CD4-positive, alpha-beta memory T cell (primary cell): ENCODE measurements around the gene TCF12. TPM values are rescaled to one million over a fixed set of nuclear protein-coding genes. Genes with fewer than 3 reads are reported as not detected.

Source experiments
- CTCF ChIA-PET: fragments of 350-600 bp; sonication (Branson Sonifier 250); formaldehyde crosslinking; loops from one replicate; lab custom pipeline; 2021; ENCODE audit warnings: inconsistent platforms; ENCODE audit not compliant: partially characterized antibody; lab: Charles Lee
- POLR2A ChIA-PET: fragments of 350-600 bp; sonication (Branson Sonifier 250); formaldehyde crosslinking; loops from one replicate; lab custom pipeline; 2021; ENCODE audit not compliant: partially characterized antibody; lab: Charles Lee
- DNase-seq, 5 donors: peaks; one replicate each; pipeline versions ENCODE4 v3.0.0 to v3.0.0-alpha.2; 2020 to 2022; ENCODE audit warnings: mixed read lengths in 1 of 5
- H3K27ac ChIP-seq: one replicate; pipeline ENCODE4 v1.7.0; 2013; ENCODE audit warnings: low read depth, low read length
- H3K27me3 ChIP-seq: 2 replicates; pipeline ENCODE4 v1.7.0; 2013; ENCODE audit warnings: mild to moderate bottlenecking, low read length, moderate library complexity; ENCODE audit not compliant: insufficient read depth
- H3K36me3 ChIP-seq: 2 replicates; pipeline ENCODE4 v1.7.0; 2013; ENCODE audit warnings: mild to moderate bottlenecking, low read length, moderate library complexity; ENCODE audit not compliant: insufficient read depth
- H3K4me1 ChIP-seq: 2 replicates; pipeline ENCODE4 v1.7.0; 2013; ENCODE audit warnings: mild to moderate bottlenecking, low read length, moderate library complexity; ENCODE audit not compliant: insufficient read depth
- H3K4me3 ChIP-seq, 2 donors: one replicate each; pipeline ENCODE4 v1.7.0; 2013; ENCODE audit warnings: low read length in 2 of 2, mild to moderate bottlenecking in 1 of 2
- H3K9me3 ChIP-seq, 2 donors: one replicate each; pipeline ENCODE4 v1.7.0; 2013; ENCODE audit warnings: low read length in 2 of 2, control low read depth in 1 of 2; ENCODE audit not compliant: control insufficient read depth in 1 of 2
- H3K27ac Mint-ChIP-seq, 7 donors: one replicate each; pipeline ENCODE4 v1.8.0; 2020 to 2021; ENCODE audit warnings: mixed read lengths in 7 of 7, mild to moderate bottlenecking in 6 of 7, inconsistent platforms in 3 of 7, moderate library complexity in 3 of 7
- H3K27me3 Mint-ChIP-seq, 2 donors: one replicate each; pipeline ENCODE4 v1.8.0; 2020 to 2021; ENCODE audit warnings: mixed read lengths in 2 of 2
- H3K36me3 Mint-ChIP-seq, 2 donors: one replicate each; pipeline ENCODE4 v1.8.0; 2020 to 2021; ENCODE audit warnings: mixed read lengths in 2 of 2, inconsistent platforms in 1 of 2, mild to moderate bottlenecking in 1 of 2
- H3K4me1 Mint-ChIP-seq, 4 donors: one replicate each; pipeline ENCODE4 v1.8.0; 2020 to 2021; ENCODE audit warnings: mixed read lengths in 4 of 4, mild to moderate bottlenecking in 1 of 4
- H3K4me3 Mint-ChIP-seq, 8 donors: one replicate each; pipeline ENCODE4 v1.8.0; 2020 to 2021; ENCODE audit warnings: mixed read lengths in 8 of 8, mild to moderate bottlenecking in 7 of 8, moderate library complexity in 6 of 8, inconsistent platforms in 3 of 8
- H3K9me3 Mint-ChIP-seq, 8 donors: one replicate each; pipeline ENCODE4 v1.8.0; 2020 to 2021; ENCODE audit warnings: mixed read lengths in 8 of 8, mild to moderate bottlenecking in 5 of 8, inconsistent platforms in 3 of 8, moderate library complexity in 1 of 8
- intact Hi-C: fragments of 100-400 bp; cut with micrococcal nuclease; formaldehyde crosslinking; loops from one replicate; pipeline ENCODE4 v1.15.1; 2023
- polyA plus RNA-seq, 2 donors: library from polyadenylated mRNA; unstranded; fragments of 300-500 nt; fragmentation: Illumina TruSeq; gene quantifications; one replicate each; pipeline ENCODE4 v1.2.3, GENCODE V29; 2021
- total RNA-seq, 2 experiments: library from RNA; stranded (reverse); gene quantifications; one replicate each; pipeline ENCODE4 v1.2.3, GENCODE V29; 2021

TCF12 gene
- total and polyA plus RNA-seq, 4 experiments from 2014 or later, result 36.5 to 86.5 (median 68.4) TPM

GRCh38 chr15:57228395-57228794 lies 310.0 kb downstream of the TCF12 start:
- Histone ChIP-seq H3K36me3 (peaks cover 6% of the 10 kb centered on the region), H3K4me3 (no peak overlapping the region), H3K9me3 (no peaks in the 10 kb centered on the region), H3K27me3 (no peaks in the 10 kb centered on the region), H3K27ac (no peak overlapping the region), H3K4me1 (no peaks in the 10 kb centered on the region)
- no peak overlapping the region for H3K27ac Mint-ChIP-seq
- H3K27me3 Mint-ChIP-seq, result no peaks in the 10 kb centered on the region
- no peaks in the 10 kb centered on the region for H3K9me3 Mint-ChIP-seq
- no peak overlapping the region for H3K4me3 Mint-ChIP-seq
- ChIA-PET POLR2A (no interaction called here), CTCF (no interaction called here)
- DNase-seq, result no peak
- peaks cover 6 to 11% of the 10 kb centered on the region in 2 donors for H3K36me3 Mint-ChIP-seq
- peaks cover 6 to 14% (median 9%) of the 10 kb centered on the region in 4 donors for H3K4me1 Mint-ChIP-seq
- intact Hi-C loops, result no loop called here

DNA sequence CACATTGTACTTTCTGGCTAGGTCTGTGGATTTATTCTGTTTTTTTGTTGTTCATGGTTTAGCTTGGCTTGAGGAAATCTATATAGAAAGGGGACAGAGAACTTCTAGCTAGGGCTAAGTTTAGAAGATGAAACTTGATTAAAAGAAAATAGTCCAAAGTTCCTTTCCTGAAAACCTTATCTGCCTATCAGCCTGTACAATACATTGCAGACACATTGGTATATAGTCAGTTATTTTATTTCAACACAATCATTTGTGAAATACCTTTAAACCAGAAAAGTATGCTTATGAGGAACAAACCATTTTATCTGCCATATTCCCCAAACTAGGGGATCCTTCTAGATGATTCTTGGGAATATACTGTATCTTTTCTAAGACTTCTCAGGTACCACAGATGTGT lies 310.6 kb downstream of the TCF12 start:
- H3K27me3 Mint-ChIP-seq, result no peaks in the 10 kb centered on the region
- no peak overlapping the region for H3K27ac ChIP-seq
- no peaks in the 10 kb centered on the region for H3K27me3 ChIP-seq
- no peaks in the 10 kb centered on the region for H3K9me3 ChIP-seq
- no peaks in the 10 kb centered on the region for H3K9me3 Mint-ChIP-seq
- no peaks in the 10 kb centered on the region for H3K4me1 ChIP-seq
- H3K4me3 Mint-ChIP-seq, result no peak overlapping the region
- CTCF ChIA-PET, result interaction anchor here (1.2 kb wide), 1 partner anchor 15 kb away, joined by 3 read pairs; no protein-coding TSS in a partner anchor
- no peak for DNase-seq
- peaks cover 13 to 17% of the 10 kb centered on the region in 2 donors for H3K36me3 Mint-ChIP-seq
- H3K4me3 ChIP-seq, result no peak overlapping the region
- H3K36me3 ChIP-seq, result peaks cover 12% of the 10 kb centered on the region
- intact Hi-C loops, result no loop called here
- POLR2A ChIA-PET, result no interaction called here
- peaks cover 6 to 12% (median 9%) of the 10 kb centered on the region in 4 donors for H3K4me1 Mint-ChIP-seq
- peak overlapping the region in 1 of 7 donors; percentile 5 for H3K27ac Mint-ChIP-seq

GRCh38 chr15:57231559-57231958 lies 313.1 kb downstream of the TCF12 start:
- Histone ChIP-seq H3K27me3 (no peaks in the 10 kb centered on the region), H3K9me3 (no peaks in the 10 kb centered on the region), H3K4me1 (no peaks in the 10 kb centered on the region), H3K4me3 (no peak overlapping the region), H3K27ac (no peak overlapping the region), H3K36me3 (peaks cover 26% of the 10 kb centered on the region)
- DNase-seq, result no peak
- Mint-ChIP-seq H3K36me3 (peaks cover 36 to 40% of the 10 kb centered on the region in 2 donors), H3K9me3 (no peaks in the 10 kb centered on the region), H3K4me1 (peaks cover 5 to 12% (median 9%) of the 10 kb centered on the region in 4 donors), H3K27ac (no peak overlapping the region), H3K4me3 (no peak overlapping the region), H3K27me3 (no peaks in the 10 kb centered on the region)
- intact Hi-C loops, result no loop called here
- ChIA-PET POLR2A (no interaction called here), CTCF (no interaction called here)

- POLR2A ChIA-PET, result no interaction called here
- intact Hi-C loops, result no loop called here
- H3K27ac Mint-ChIP-seq, result no peak overlapping the region
- H3K27ac ChIP-seq, result no peak overlapping the region
- H3K4me1 ChIP-seq, result no peaks in the 10 kb centered on the region
- H3K27me3 Mint-ChIP-seq, result no peaks in the 10 kb centered on the region
- no peak overlapping the region for H3K4me3 ChIP-seq
- no peaks in the 10 kb centered on the region for H3K27me3 ChIP-seq
- no peaks in the 10 kb centered on the region for H3K9me3 Mint-ChIP-seq
- CTCF ChIA-PET, result no interaction called here
- peaks cover 46 to 52% of the 10 kb centered on the region in 2 donors for H3K36me3 Mint-ChIP-seq
- peaks cover 26% of the 10 kb centered on the region for H3K36me3 ChIP-seq
- peaks cover 0 to 3% (median 2%) of the 10 kb centered on the region in 4 donors for H3K4me1 Mint-ChIP-seq
- no peak overlapping the region for H3K4me3 Mint-ChIP-seq
- DNase-seq, result no peak
- no peaks in the 10 kb centered on the region for H3K9me3 ChIP-seq
These were observed 315.7 kb downstream of the TCF12 start for GRCh38 chr15:57234156-57234555.

DNA sequence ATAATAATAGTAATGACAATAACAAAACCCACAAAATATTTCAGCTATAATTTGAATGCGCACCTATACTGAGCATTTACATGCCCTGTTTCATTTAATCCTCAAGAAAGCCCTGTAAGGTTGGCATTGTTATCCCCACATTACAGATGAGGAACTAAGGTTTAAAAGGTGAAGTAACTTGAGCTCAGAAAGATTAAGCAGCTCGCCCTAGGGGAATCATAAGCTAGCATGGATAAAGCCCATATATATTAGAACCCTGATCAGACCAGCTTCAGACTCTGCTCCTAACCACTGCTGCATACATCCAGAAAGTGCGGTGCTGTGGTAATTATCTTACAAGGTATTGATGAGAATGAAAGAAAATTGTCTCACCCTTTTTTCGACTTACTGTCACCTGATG lies 316.7 kb downstream of the TCF12 start:
- Mint-ChIP-seq H3K27ac (no peak overlapping the region), H3K4me3 (no peak overlapping the region), H3K4me1 (peaks cover 0 to 2% (median 1%) of the 10 kb centered on the region in 4 donors), H3K36me3 (peaks cover 53 to 61% of the 10 kb centered on the region in 2 donors), H3K9me3 (no peaks in the 10 kb centered on the region), H3K27me3 (no peaks in the 10 kb centered on the region)
- H3K27ac ChIP-seq, result no peak overlapping the region
- no peaks in the 10 kb centered on the region for H3K4me1 ChIP-seq
- ChIA-PET CTCF (no interaction called here), POLR2A (no interaction called here)
- DNase-seq, result no peak
- intact Hi-C loops, result no loop called here
- H3K4me3 ChIP-seq, result no peak overlapping the region
- peaks cover 26% of the 10 kb centered on the region for H3K36me3 ChIP-seq
- H3K27me3 ChIP-seq, result no peaks in the 10 kb centered on the region
- no peaks in the 10 kb centered on the region for H3K9me3 ChIP-seq

DNA sequence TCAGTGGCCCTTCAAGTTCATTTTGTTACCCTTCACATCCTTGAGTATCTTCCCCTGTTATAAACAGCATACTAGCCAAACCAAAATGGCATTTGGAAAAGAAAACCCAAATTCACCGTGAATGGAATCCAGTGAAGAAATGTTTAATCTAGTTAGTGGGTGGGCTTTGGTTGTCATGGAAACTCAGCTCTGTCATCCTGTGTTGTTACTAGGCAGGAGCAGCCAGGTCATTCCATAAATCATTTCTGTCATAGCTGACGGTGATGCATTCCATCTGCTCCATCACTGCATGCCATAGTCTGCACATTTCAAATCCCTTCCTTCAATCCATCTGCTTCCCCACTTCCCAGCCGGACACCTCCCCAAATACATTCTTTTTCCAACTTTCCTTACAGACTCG lies 317.4 kb downstream of the TCF12 start:
- H3K27me3 ChIP-seq, result no peaks in the 10 kb centered on the region
- Mint-ChIP-seq H3K27me3 (no peaks in the 10 kb centered on the region), H3K36me3 (peaks cover 53 to 61% of the 10 kb centered on the region in 2 donors), H3K27ac (peak overlapping the region in 1 of 7 donors; percentile 42), H3K9me3 (no peaks in the 10 kb centered on the region), H3K4me3 (no peak overlapping the region), H3K4me1 (peaks cover 0 to 2% (median 0%) of the 10 kb centered on the region in 4 donors)
- H3K4me1 ChIP-seq, result no peaks in the 10 kb centered on the region
- peaks cover 26% of the 10 kb centered on the region for H3K36me3 ChIP-seq
- CTCF ChIA-PET, result no interaction called here
- no peak overlapping the region for H3K27ac ChIP-seq
- POLR2A ChIA-PET, result no interaction called here
- intact Hi-C loops, result no loop called here
- no peak for DNase-seq
- no peaks in the 10 kb centered on the region for H3K9me3 ChIP-seq
- H3K4me3 ChIP-seq, result no peak overlapping the region

GRCh38 chr15:57236561-57237300 lies 318.3 kb downstream of the TCF12 start:
- Mint-ChIP-seq H3K27ac (peak overlapping the region in 1 of 7 donors; percentile 20), H3K27me3 (no peaks in the 10 kb centered on the region), H3K4me1 (peaks cover 0 to 2% (median 0%) of the 10 kb centered on the region in 4 donors), H3K9me3 (no peaks in the 10 kb centered on the region), H3K4me3 (no peak overlapping the region), H3K36me3 (peaks cover 55 to 58% of the 10 kb centered on the region in 2 donors)
- POLR2A ChIA-PET, result no interaction called here
- no peak overlapping the region for H3K4me3 ChIP-seq
- H3K9me3 ChIP-seq, result no peaks in the 10 kb centered on the region
- DNase-seq, result no peak
- peaks cover 26% of the 10 kb centered on the region for H3K36me3 ChIP-seq
- CTCF ChIA-PET, result no interaction called here
- H3K27me3 ChIP-seq, result no peaks in the 10 kb centered on the region
- H3K4me1 ChIP-seq, result no peaks in the 10 kb centered on the region
- no peak overlapping the region for H3K27ac ChIP-seq
- intact Hi-C loops, result no loop called here
